AG10803 (cell line): Measurements from ENCODE around the gene GATAD1.
A peak's percentile ranks its signal among the peaks of the same experiment; 100 is the strongest.

Experiments
- DNase-seq: peaks from one replicate; pipeline ENCODE4 v3.0.0; 2010; ENCODE audit warnings: low read depth
- H3K4me3 ChIP-seq: 2 replicates; pipeline ENCODE4 v1.5.1; 2011; ENCODE audit warnings: mild to moderate bottlenecking, low read length, control low read depth
- CTCF ChIP-seq: conservative IDR thresholded peaks from 2 replicates; pipeline ENCODE4 v1.5.1; 2011; ENCODE audit warnings: mild to moderate bottlenecking, low read length, control low read depth, inconsistent platforms

GATAD1 gene

DNA sequence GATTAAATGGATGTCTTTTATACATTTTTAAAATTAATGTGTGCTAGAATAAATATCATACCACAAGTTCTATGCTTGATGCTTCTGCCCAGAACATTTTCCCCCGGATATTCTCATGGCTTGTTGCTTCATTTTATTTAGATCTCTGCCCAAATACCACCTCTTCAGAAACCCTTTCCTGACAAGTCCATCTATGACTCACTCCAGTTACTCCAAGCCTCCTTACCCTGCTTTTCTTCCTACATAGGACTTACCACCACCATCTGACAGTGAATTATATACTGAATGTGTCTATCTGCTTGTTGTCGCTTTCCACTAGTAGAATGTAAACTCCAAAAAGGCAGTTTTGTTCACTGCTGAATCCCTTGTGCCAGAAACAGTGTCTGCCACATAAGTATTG lies 49.6 kb downstream of the GATAD1 start:
- H3K4me3 ChIP-seq: no peak overlapping the region

DNA sequence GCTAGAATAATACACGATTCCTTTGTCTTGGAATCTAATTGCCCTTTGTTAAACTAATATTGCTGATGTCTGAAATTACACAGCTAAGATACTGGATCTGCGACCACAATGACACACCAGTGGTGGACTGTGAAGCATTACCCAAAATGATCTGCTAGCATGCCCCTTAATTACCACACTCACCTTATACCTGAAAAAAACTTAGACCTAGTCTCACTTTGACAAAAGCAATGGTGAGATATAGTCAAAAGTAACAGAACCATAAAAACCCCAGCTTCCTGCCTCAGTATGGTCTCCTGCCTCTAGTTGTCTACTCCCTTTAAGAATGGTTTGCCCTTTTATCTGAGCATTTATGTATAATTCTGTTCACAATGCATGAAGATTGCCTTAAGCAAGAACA lies 51.3 kb downstream of the GATAD1 start:
- no peak overlapping the region for H3K4me3 ChIP-seq
- no peak for TF ChIP-seq CTCF
- DNase-seq: no peak

More for the DNA sequence above, 49.6 kb downstream of the GATAD1 start:
- TF ChIP-seq CTCF: no peak
- DNase-seq: peak; percentile 4

- no peak for DNase-seq
- no peak overlapping the region for H3K4me3 ChIP-seq
- TF ChIP-seq CTCF: no peak
Measured at GRCh38 chr7:92503767-92504166, 56.5 kb downstream of the GATAD1 start.

- H3K4me3 ChIP-seq: no peak overlapping the region
- TF ChIP-seq CTCF: no peak
- no peak for DNase-seq
Measured at GRCh38 chr7:92504563-92504962, 57.3 kb downstream of the GATAD1 start.

DNA sequence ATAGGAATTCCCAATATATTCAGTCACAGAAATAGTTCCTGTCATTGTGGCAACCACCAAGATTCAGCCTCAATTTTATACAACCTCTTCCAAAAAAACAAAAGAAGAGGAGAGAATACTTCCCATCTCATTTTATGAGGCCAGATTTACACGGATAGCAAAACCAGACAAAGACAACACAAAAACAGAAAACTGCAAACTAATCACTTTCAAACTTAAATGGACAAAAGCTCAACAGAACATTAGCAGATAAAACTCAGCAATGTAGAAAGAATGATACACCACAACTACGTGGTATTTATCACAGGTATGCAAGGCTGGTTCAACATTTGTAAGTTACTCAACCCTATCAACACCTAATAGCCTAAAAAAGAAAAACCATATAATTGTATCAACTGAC lies 59.1 kb downstream of the GATAD1 start:
- no peak for TF ChIP-seq CTCF

GRCh38 chr7:92508946-92509345 lies 61.7 kb downstream of the GATAD1 start:
- no peak overlapping the region for H3K4me3 ChIP-seq
- no peak for DNase-seq
- no peak for TF ChIP-seq CTCF

More for the DNA sequence above, 59.1 kb downstream of the GATAD1 start:
- DNase-seq: no peak
- no peak overlapping the region for H3K4me3 ChIP-seq
